ENCODE data around the gene MESP1.

Gene MESP1

GRCh38 chr15:89756897-89757296 lies 5.8 kb upstream of the MESP1 start:
- DNase-seq = no peak

- no peak for DNase-seq
These were observed 4.7 kb upstream of the MESP1 start for GRCh38 chr15:89755701-89756100.

GRCh38 chr15:89754361-89755154 lies 3.5 kb upstream of the MESP1 start:
- no peak for DNase-seq

GRCh38 chr15:89753855-89754254 lies 2.8 kb upstream of the MESP1 start:
- DNase-seq = no peak

- DNase-seq = no peak
These were observed 699 bp upstream of the MESP1 start for GRCh38 chr15:89751748-89752147.

GRCh38 chr15:89749951-89750559 lies 994 bp downstream of the MESP1 start:
- DNase-seq = peak in 1 of 5 experiments; percentile 14

- no peak for DNase-seq
These were observed 1.5 kb downstream of the MESP1 start for GRCh38 chr15:89749526-89749925.

- no peak for DNase-seq
These were observed 2.0 kb downstream of the MESP1 start for GRCh38 chr15:89749054-89749453.

GRCh38 chr15:89747708-89748682 lies 3.1 kb downstream of the MESP1 start:
- no peak for DNase-seq

GRCh38 chr15:89746386-89746780 lies 4.7 kb downstream of the MESP1 start:
- DNase-seq = peak in 1 of 5 experiments; percentile 36

- no peak for DNase-seq
These were observed 5.3 kb downstream of the MESP1 start for GRCh38 chr15:89745768-89746167.

GRCh38 chr15:89745131-89745530 lies 5.9 kb downstream of the MESP1 start:
- no peak for DNase-seq

- no peak for DNase-seq
These were observed 7.5 kb downstream of the MESP1 start for GRCh38 chr15:89743594-89743993.

- DNase-seq = no peak
These were observed 8.0 kb downstream of the MESP1 start for GRCh38 chr15:89743011-89743410.

- DNase-seq = peak in 3 of 5 experiments; percentile 26 to 66 (median 40)
These were observed 10.9 kb downstream of the MESP1 start for GRCh38 chr15:89740137-89740536.

- no peak for DNase-seq
These were observed 15.3 kb downstream of the MESP1 start for GRCh38 chr15:89735773-89736172.

- DNase-seq = no peak
These were observed 18.4 kb downstream of the MESP1 start for GRCh38 chr15:89732451-89733172.

- DNase-seq = no peak
These were observed 19.8 kb downstream of the MESP1 start for GRCh38 chr15:89731275-89731674.

- DNase-seq = no peak
These were observed 22.8 kb downstream of the MESP1 start for GRCh38 chr15:89728254-89728653.

- no peak for DNase-seq
These were observed 26.0 kb downstream of the MESP1 start for GRCh38 chr15:89725064-89725463.

- no peak for DNase-seq
These were observed 26.4 kb downstream of the MESP1 start for GRCh38 chr15:89724621-89725020.

- DNase-seq = no peak
These were observed 28.0 kb downstream of the MESP1 start for GRCh38 chr15:89723031-89723430.

- DNase-seq = no peak
These were observed 36.3 kb downstream of the MESP1 start for GRCh38 chr15:89714775-89715174.
